C4-2B (cell line): Measurements from ENCODE around the gene C14orf39.

ENCODE experiments used
- H3K27ac ChIP-seq: fragments of 450-650 bp; 2 replicates; pipeline ENCODE4 v1.5.1; 2017
- ZFX ChIP-seq: fragments of 450-650 bp; IDR thresholded peaks from 2 replicates; pipeline ENCODE4 v1.6.1; 2017
- TF ChIP-seq, protein P1 (sequence below): fragments of 450-650 bp; conservative IDR thresholded peaks from 2 replicates; pipeline ENCODE4 v1.5.1; 2017; ENCODE audit warnings: mild to moderate bottlenecking

The C14orf39 gene

DNA sequence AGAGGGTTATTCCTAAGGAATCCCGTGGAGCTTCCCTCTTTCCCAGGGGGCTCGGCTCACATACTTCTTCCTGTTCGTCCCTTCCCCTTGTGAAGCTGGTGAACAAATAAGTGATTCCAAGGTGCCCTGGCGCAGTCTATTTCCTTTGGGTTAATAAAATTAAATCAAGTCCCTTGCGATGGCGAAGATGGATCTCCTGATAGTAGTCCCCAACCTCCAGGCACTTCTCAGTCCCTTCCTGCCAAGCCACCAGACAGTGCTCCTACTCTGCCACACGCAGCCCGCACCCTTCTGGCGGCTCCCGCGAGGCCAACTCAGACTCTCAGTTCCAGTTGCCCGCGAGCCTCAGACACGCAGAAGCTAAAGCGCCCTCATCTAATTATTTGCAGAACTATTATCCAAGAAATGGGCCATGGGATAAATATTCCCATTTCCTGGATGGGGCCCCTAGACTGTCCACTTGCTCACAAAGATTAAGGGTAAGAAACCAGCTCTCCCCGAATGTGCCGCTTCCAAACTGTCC, 20.7 kb upstream of the C14orf39 start:
- H3K27ac ChIP-seq: no peak overlapping the region
- TF ChIP-seq, protein P1, sequence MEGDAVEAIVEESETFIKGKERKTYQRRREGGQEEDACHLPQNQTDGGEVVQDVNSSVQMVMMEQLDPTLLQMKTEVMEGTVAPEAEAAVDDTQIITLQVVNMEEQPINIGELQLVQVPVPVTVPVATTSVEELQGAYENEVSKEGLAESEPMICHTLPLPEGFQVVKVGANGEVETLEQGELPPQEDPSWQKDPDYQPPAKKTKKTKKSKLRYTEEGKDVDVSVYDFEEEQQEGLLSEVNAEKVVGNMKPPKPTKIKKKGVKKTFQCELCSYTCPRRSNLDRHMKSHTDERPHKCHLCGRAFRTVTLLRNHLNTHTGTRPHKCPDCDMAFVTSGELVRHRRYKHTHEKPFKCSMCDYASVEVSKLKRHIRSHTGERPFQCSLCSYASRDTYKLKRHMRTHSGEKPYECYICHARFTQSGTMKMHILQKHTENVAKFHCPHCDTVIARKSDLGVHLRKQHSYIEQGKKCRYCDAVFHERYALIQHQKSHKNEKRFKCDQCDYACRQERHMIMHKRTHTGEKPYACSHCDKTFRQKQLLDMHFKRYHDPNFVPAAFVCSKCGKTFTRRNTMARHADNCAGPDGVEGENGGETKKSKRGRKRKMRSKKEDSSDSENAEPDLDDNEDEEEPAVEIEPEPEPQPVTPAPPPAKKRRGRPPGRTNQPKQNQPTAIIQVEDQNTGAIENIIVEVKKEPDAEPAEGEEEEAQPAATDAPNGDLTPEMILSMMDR: no peak
- TF ChIP-seq ZFX: no peak

DNA sequence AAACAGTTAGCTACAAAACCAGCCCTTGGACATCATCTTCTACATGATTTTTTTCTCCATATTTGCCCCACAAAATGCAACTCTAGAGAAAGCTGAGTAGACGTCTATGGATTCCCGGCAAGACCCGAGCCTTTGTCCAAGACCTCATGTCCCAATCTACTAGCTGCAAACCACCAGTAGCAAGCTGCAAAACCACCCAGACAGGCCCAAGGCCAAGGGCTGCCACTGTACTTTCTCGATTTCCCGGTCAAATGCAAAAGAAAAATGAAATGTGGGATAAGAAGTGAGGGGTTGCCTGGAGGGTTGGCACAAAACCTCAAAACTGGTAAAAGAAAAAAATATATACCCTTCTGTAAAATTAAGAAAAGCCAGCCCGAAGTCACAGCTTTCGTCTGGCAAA, 20.1 kb upstream of the C14orf39 start:
- no peak overlapping the region for H3K27ac ChIP-seq
- no peak for TF ChIP-seq ZFX
- TF ChIP-seq, protein P1: no peak

DNA sequence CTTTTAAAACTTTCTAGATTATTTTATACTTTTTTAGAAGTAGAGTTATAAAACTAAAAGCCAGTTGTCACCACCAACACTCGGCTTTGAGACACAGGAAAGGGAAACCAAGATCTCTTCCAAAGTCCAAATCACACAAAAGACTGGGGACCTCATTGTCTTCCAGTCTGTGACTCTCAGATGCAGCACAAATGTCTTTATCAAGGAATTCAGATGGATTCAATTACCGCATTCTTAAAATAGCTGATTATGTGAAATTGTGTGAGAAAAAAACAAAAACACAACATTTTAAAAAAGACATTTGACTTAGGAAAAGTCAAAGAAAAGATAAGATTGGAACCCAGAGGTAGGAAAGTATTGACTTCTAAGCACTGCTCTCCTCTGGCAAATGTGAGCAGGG, 19.6 kb upstream of the C14orf39 start:
- no peak overlapping the region for H3K27ac ChIP-seq
- no peak for TF ChIP-seq ZFX
- TF ChIP-seq, protein P1: no peak

DNA sequence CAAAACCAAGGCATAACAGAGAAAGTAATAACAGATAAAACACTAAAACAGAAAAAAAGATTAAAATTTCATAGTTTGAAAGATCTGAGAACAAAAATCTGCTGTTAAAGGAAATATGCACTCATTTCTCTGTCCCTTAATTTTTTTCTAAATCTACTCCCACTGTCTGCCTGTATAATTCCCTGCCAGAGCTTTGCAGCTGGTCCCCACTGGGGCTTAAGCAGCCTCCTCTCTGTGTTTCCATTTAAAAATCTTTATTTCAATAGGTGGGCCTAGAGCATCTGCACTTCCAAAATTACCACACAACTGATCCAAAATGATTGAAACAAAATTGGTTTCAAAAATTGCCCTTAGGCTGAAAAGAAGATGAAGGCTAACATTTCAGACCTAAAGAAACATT, 16.7 kb upstream of the C14orf39 start:
- TF ChIP-seq, protein P1: no peak
- TF ChIP-seq ZFX: no peak
- no peak overlapping the region for H3K27ac ChIP-seq

DNA sequence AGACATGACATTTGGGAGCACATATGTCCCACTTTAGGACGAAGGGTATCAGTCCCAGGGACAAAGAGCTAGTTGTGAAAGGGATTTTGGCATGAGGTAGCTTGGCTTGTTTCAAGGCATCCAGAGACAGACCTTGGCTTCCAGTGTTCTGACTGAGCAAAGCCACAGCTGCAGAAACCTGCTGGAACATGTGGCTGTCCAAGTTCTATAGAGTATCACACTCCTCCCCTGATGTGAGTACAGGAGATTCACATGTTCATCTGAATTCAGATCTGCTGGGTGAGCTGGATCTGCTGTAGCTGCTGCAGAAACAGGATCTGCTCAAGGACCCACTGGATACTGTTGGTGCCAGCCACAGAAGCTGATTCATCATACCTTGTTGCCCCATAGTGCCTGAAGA, 10.1 kb upstream of the C14orf39 start:
- TF ChIP-seq ZFX: no peak
- TF ChIP-seq, protein P1: no peak
- no peak overlapping the region for H3K27ac ChIP-seq

DNA sequence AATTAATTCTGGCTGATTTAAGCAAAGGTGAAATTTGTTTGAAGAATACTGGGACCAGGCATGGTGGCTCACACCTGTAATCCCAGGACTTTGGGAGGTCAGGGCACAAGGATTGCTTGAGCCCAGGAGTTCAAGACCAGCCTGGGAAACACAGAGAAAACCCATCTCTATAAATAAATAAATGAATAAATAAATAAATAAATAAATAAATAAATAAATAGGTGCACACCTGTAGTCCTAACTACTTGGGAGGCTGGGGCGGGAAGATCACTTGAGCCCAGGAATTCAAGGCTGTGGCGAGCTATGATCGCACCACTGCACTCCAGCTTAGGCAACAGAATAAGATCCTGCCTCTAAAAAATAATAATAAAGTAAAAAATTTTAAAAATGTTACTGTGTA, 4.4 kb upstream of the C14orf39 start:
- TF ChIP-seq ZFX: no peak
- TF ChIP-seq, protein P1: no peak
- no peak overlapping the region for H3K27ac ChIP-seq

DNA sequence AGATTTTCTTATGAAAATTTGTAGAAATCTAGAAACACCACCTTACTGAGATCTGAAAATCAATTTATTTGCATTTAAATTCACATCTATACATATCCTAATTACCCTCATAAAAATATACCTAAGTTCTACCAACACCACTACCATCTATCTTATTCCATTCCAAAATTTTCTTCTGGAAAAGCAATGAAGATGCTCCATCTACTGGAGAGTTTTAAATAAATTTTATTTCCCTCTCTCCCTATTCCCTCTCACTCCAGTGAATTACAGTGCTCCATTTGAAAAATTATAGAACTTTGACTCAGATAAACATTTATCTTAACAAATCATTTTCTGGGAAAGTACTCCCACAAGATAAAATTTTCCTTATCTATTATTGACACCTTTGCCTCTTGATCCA, 2.3 kb upstream of the C14orf39 start:
- H3K27ac ChIP-seq: no peak overlapping the region
- no peak for TF ChIP-seq ZFX
- TF ChIP-seq, protein P1: peak; percentile 64
